HG02973 (cell line): Measurements from ENCODE around the gene CKB.

Experiments used
- ATAC-seq: cut with Tn5 transposase; IDR thresholded peaks from one replicate; pipeline ENCODE4 v1.9.1; 2021; ENCODE audit warnings: moderate library complexity; ENCODE audit not compliant: unreplicated experiment

CKB gene

GRCh38 chr14:103539056-103539825 lies 16.6 kb upstream of the CKB start:
- ATAC-seq, result no peak

- no peak for ATAC-seq
Observed at GRCh38 chr14:103538291-103539055, 15.8 kb upstream of the CKB start.

DNA sequence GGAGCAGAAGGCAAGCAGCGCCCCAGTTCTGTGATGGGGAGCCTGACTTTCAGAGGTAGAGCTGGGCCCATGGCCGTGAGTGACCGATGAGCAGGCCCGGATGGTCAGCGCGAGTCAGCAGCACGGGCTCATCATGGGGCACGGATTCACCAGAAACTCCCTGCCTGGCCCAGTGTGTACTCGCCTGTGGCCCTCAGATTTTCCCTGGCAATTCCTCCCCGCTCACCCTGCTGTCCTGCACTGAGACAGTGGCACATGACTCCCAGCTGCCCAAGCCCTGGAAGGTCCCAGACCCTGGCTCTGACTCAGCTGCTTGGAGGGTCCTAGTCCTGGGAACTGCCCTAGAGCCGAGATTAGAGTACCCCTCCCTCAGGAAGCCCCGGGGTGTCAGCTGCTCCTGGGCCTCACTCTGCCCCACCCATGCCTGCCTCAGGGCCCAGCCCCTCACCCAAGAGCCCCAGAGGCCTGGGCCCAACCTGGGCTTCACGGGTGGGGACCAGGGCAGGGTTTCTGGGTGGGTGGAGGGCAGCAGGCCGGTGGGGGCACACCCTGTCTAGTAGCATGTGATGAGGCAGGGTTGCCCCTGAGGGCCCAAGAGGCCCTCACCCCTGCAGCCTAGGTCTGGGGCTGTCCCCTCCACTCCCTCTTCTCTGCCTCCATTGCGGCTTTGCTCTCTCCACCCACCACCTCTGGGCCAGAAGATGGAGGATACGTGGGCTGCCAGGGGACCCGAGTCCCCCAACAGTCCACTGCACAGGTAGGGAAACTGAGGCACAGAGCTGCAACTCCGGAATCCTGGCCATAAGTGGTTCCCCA lies 14.8 kb upstream of the CKB start:
- ATAC-seq, result no peak

- no peak for ATAC-seq
Observed at GRCh38 chr14:103536693-103537092, 14.1 kb upstream of the CKB start.

- ATAC-seq, result no peak
Observed at GRCh38 chr14:103535891-103536565, 13.4 kb upstream of the CKB start.

- ATAC-seq, result no peak
Observed at GRCh38 chr14:103535081-103535890, 12.7 kb upstream of the CKB start.

GRCh38 chr14:103534576-103535061 lies 12.0 kb upstream of the CKB start:
- ATAC-seq, result no peak

DNA sequence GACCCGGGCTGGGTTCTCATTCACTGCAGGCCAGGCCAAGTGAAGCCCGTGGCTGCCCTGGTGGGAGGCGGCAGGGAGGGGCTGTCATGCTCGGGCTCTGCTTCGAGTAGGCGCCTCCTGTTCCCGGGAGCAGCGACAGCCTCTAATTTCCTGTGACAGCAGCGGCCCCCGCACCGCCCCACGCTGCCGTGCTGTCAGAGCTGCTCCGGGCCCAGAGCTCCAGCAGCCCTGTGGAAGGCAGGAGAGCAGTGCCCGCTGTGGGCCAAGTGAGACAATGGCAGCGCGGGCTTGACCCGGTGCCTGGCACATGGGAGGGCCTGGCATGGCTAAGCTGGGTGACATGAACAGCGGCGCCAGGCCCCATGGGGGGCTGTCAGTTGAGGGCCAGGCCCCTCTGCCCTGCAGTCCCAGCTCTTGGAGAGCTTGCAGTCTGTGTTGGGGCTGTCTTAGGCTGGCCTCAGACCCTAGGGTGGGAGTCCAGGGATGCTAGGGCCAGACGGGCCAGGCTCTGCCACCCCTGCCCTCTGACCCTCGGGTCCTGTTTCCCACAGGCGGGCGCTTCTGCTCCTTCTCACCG lies 11.5 kb upstream of the CKB start:
- ATAC-seq, result no peak

GRCh38 chr14:103533137-103533998 lies 10.7 kb upstream of the CKB start:
- no peak for ATAC-seq

DNA sequence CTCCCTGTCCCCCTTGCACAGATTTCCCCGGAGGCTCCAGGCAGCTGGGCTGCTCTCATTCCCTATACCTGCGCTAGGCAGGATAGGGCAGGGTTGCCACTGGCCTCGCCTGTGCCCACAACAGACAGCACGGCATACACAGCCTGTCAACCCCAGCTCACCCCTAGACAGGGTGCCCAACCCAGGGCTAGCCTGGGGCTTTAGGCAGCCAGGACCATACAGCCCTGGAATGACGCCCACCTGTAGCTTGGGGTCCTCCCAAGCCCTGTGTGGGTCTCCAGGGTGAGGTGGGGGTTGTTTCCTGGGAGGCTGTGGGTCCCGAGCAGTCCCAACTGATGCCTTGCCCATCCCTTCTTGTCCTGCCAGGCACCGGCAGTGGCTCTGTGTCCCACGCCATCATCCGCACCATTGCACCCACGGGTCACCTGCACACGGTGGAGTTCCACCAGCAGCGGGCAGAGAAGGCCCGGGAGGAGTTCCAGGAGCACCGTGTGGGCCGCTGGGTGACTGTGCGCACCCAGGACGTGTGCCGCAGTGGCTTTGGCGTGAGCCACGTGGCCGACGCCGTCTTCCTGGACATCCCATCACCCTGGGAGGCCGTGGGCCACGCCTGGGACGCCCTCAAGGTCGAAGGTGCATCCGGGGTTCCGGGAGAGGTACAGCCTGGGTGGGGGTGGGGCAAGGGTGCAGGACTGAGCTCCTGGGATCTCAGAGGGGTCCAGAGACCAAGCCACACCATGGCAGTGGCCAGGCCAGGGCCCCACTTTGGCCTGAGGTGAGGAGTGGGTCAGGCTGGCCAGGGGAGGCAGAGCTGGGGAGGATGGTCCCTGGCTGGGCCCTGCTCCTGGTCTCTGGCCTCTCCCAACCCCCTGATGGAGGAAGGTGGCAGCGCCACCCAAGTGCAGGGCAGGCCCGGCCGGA lies 9.8 kb upstream of the CKB start:
- ATAC-seq, result no peak

- ATAC-seq, result no peak
Observed at GRCh38 chr14:103531421-103532215, 9.0 kb upstream of the CKB start.

GRCh38 chr14:103530831-103531230 lies 8.2 kb upstream of the CKB start:
- no peak for ATAC-seq

GRCh38 chr14:103530390-103530789 lies 7.8 kb upstream of the CKB start:
- ATAC-seq, result no peak

- ATAC-seq, result no peak
Observed at GRCh38 chr14:103529383-103530365, 7.0 kb upstream of the CKB start.

- ATAC-seq, result no peak
Observed at GRCh38 chr14:103528587-103529382, 6.2 kb upstream of the CKB start, which contains the start of gene TRMT61A. TRMT61A (plus strand) TSS chr14:103529196; CDS start chr14:103529979, 783 bp downstream.
